Heart left ventricle (tissue), 16 donors: ENCODE results near the gene GSPT1. TPM values are rescaled to one million over a fixed set of nuclear protein-coding genes. Genes with fewer than 3 reads are reported as not detected.

Experiments
- ATAC-seq, 4 donors: fragments of 200-7000 bp; cut with Tn5 transposase; one replicate each; pipeline ENCODE4 v1.9.1; 2020 to 2022; ENCODE audit warnings: moderate library complexity in 4 of 4, mild to moderate bottlenecking in 3 of 4, moderate number of reproducible peaks in 1 of 4
- DNase-seq, 5 donors: peaks; one replicate each; pipeline ENCODE4 v3.0.0-alpha.2; 2020
- H3K27ac ChIP-seq, 12 donors: fragments of 200-600 bp; sonication (generic) in 4 of 12; one replicate each; pipeline versions ENCODE4 v1.5.0 to v1.8.0; 2016 to 2022; ENCODE audit warnings: mild to moderate bottlenecking in 2 of 12
- H3K27me3 ChIP-seq, 9 donors: fragments of 200-600 bp; sonication (generic) in 2 of 9; one replicate each; pipeline versions ENCODE4 v1.5.1 to v1.8.0; 2016 to 2022; ENCODE audit warnings: mild to moderate bottlenecking in 3 of 9
- H3K36me3 ChIP-seq, 9 donors: fragments of 200-600 bp; sonication (generic) in 2 of 9; one replicate each; pipeline versions ENCODE4 v1.5.0 to v1.8.0; 2018 to 2022; ENCODE audit warnings: mild to moderate bottlenecking in 2 of 9
- H3K4me1 ChIP-seq, 12 donors: fragments of 200-600 bp; sonication (generic) in 4 of 12; one replicate each; pipeline versions ENCODE4 v1.5.0 to v1.8.0; 2016 to 2022; ENCODE audit warnings: mild to moderate bottlenecking in 3 of 12
- H3K4me3 ChIP-seq, 12 donors: fragments of 200-600 bp; sonication (generic) in 4 of 12; one replicate each; pipeline versions ENCODE4 v1.5.0 to v1.8.0; 2017 to 2022; ENCODE audit warnings: mild to moderate bottlenecking in 9 of 12, moderate library complexity in 4 of 12
- H3K9me3 ChIP-seq, 12 donors: fragments of 200-600 bp; sonication (generic) in 4 of 12; one replicate each; pipeline versions ENCODE4 v1.5.0 to v1.8.0; 2016 to 2022; ENCODE audit warnings: mild to moderate bottlenecking in 1 of 12
- POLR2A ChIP-seq, 2 donors: fragments of 450-650 bp; IDR thresholded peaks; one replicate each; pipeline ENCODE4 v1.6.1; 2017; ENCODE audit warnings: antibody characterized with exemption in 2 of 2, mild to moderate bottlenecking in 2 of 2, moderate library complexity in 2 of 2
- WGBS, 4 donors: extraction: QIAGEN DNeasy Blood & Tissue Kit in 2 of 4; methylation state at CpG; one replicate each; pipeline versions ENCODE4 v1.1.5 to v1.1.7; 2013 to 2018; 5-methylcytosine and 5-hydroxymethylcytosine counted together
- intact Hi-C, 10 donors: fragments of 100-400 bp; cut with DNase I; formaldehyde crosslinking; loops; one replicate each; pipeline versions ENCODE4 v1.11.1 to v1.14.2; 2022
- polyA plus RNA-seq, 2 donors: library from polyadenylated mRNA; stranded (reverse); fragments of 200-250 nt; gene quantifications; one replicate each; pipeline ENCODE4 v1.2.3, GENCODE V29; 2013
- total RNA-seq, 9 donors: library from RNA; depleted of rRNA in 2 of 9; stranded (reverse); fragments of >200 nt in 2 of 9; fragmentation: NEBNext Ultra II Directional in 3 of 9; extraction: Animal tissue kit (Norgen Biotek cat#: 25700) in 3 of 9; gene quantifications; one replicate each; pipeline versions ENCODE4 v1.1.0 to v1.2.4, GENCODE V29; 2016 to 2023
- TF ChIP-seq, protein P1 (sequence below), 12 donors: fragments of 200-600 bp; sonication (generic) in 4 of 12; IDR thresholded peaks; one replicate each; pipeline versions ENCODE4 v1.5.0 to v1.8.0; 2018 to 2022; ENCODE audit warnings: antibody characterized with exemption in 12 of 12, mild to moderate bottlenecking in 5 of 12
- donor health status: ischemic (EF 13 %, LVEDD 7.1; RV severe dilation, severe dysfunction).
- donor health status: healthy with polysubstance abuse.
- donor health status: DM: no; HTN: yes; CAD: no.
- donor health status: DM: no; HTN: no; CAD: no.
- donor health status: ischemic (EF 25% LVEDD 6.9; RV normal size, moderate dysfunction).
- donor health status: ischemic (EF 25% LVEDD 5.7; RV mildly dilated, moderate dysfunction).
- donor health status: healthy.
- donor health status: DM: yes; HTN: yes; CAD: no.
- donor health status: ischemic (EF 35%, LVEDD 5.7; RV mildly dilated, moderate dysfunction).
- donor health status: nonischemic (EF 11% LVEDD 7.7; RV severe dilation, severe dysfunction).
- donor health status: DM: yes; HTN: yes; CAD: no.
- donor health status: PGD.
- donor health status: ischemic (EF 29% LVEDD 5.4; RV normal size, mild dysfunction).
- donor health status: nonischemic (EF 23%, LVEDD 6.1; RV moderate dilation, normal function).

The GSPT1 gene
- total and polyA plus RNA-seq, 11 donors = 16.3 to 131 (median 91.1) TPM

DNA sequence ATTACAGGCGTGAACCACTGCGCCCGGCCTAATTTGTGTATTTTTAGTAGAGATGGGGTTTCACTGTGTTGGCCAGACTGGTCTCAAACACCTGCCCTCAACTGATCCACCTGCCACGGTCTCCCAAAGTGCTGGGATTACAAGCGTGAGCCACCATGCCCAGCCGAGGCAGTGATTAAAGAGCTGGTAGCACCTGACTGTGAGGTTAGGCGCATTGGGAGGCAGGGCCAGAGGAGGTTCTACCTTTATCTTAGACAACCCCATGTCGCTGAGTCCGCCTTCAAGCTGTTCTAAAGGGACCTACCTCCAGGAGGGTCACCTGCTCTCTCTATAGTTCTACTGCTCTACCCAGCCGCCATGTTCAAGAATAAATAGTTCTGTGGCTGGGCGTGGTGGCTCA lies 72.5 kb downstream of the GSPT1 start:
- TF ChIP-seq, protein P1, sequence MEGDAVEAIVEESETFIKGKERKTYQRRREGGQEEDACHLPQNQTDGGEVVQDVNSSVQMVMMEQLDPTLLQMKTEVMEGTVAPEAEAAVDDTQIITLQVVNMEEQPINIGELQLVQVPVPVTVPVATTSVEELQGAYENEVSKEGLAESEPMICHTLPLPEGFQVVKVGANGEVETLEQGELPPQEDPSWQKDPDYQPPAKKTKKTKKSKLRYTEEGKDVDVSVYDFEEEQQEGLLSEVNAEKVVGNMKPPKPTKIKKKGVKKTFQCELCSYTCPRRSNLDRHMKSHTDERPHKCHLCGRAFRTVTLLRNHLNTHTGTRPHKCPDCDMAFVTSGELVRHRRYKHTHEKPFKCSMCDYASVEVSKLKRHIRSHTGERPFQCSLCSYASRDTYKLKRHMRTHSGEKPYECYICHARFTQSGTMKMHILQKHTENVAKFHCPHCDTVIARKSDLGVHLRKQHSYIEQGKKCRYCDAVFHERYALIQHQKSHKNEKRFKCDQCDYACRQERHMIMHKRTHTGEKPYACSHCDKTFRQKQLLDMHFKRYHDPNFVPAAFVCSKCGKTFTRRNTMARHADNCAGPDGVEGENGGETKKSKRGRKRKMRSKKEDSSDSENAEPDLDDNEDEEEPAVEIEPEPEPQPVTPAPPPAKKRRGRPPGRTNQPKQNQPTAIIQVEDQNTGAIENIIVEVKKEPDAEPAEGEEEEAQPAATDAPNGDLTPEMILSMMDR (IDR thresholded peaks at IDR 0.05) = no peak
- no peak for TF ChIP-seq POLR2A (IDR thresholded peaks at IDR 0.05)
- intact Hi-C loops = loop anchor here in 1 of 10 donors (10.0 kb wide), 1 partner anchor 98 kb away; the partner anchor contains the start of gene TXNDC11
- no peaks in the 10 kb centered on the region for H3K9me3 ChIP-seq
- no peak overlapping the region for H3K27ac ChIP-seq
- peaks cover 2 to 100% (median 99%) of the 10 kb centered on the region in 9 donors for H3K36me3 ChIP-seq
- H3K4me3 ChIP-seq = no peak overlapping the region
- no peaks in the 10 kb centered on the region for H3K27me3 ChIP-seq
- ATAC-seq (no peak), DNase-seq (no peak)
- 96 to 100% (median 97%) methylated on average over 6 to 11 of the region's 11 CpGs for WGBS, 4 donors
- H3K4me1 ChIP-seq = peaks cover 0 to under 1% (median 0%) of the 10 kb centered on the region in 12 donors

DNA sequence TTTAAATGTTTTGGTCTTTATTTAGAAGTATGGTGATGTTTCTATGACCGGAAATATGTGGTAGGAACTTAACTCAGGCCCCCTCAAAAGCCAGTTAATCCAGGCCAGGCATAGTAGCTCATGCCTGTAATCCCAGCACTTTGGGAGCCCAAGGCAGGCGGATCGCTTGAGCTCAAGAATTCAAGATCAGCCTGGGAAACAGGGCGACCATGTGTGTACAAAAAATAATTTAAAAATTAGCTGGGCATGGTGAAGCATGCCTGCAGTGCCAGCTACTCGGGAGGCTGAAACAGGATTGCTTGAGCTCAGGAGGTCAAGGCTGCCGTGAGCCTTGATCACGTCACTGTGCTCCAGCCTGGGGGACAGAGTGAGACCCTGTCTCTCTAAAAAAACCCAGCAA lies 74.7 kb downstream of the GSPT1 start:
- no peaks in the 10 kb centered on the region for H3K27me3 ChIP-seq
- no peak overlapping the region for H3K27ac ChIP-seq
- ATAC-seq (no peak), DNase-seq (no peak)
- H3K36me3 ChIP-seq = peaks cover 5 to 100% (median 99%) of the 10 kb centered on the region in 9 donors
- no peak overlapping the region for H3K4me3 ChIP-seq
- intact Hi-C loops = loop anchor here in 1 of 10 donors (10.0 kb wide), 1 partner anchor 96 kb away; the partner anchor contains the start of gene TXNDC11
- no peaks in the 10 kb centered on the region for H3K4me1 ChIP-seq
- 91 to 98% (median 95%) methylated on average over 7 of the region's 7 CpGs for WGBS, 4 donors
- TF ChIP-seq, protein P1 (IDR thresholded peaks at IDR 0.05) = no peak
- TF ChIP-seq POLR2A (IDR thresholded peaks at IDR 0.05) = no peak
- no peaks in the 10 kb centered on the region for H3K9me3 ChIP-seq

DNA sequence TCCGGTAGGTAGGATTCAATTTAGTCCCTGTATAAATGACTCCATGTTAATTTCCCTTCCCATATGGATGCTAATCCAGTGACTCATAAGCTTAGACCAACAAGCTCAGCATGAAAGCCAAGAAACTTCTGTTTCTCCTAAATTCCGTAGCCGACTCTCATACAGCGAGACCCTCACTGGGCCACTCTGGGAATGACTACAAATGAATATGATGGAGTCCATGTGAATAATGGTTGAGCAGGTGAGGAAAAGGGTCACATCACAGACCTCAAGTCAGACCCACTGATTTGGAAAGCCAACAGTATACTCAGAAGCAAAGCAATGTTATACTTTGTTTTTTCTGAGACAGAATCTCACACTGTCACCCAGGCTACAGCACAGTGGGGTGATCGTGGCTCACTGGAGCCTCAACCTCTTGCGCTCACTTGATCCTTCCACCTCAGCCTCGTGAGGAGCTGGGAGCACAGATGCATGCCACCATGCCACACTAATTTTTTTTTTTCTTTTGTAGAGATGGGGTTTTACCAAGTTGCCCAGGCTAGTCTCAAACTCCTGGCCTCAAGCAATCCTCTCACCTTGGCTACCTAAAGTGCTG lies 79.0 kb downstream of the GSPT1 start:
- DNase-seq (no peak), ATAC-seq (no peak)

More for the DNA sequence above, 79.0 kb downstream of the GSPT1 start:
- H3K27me3 ChIP-seq = no peaks in the 10 kb centered on the region
- TF ChIP-seq, protein P1 (IDR thresholded peaks at IDR 0.05) = no peak
- no peak for TF ChIP-seq POLR2A (IDR thresholded peaks at IDR 0.05)
- H3K27ac ChIP-seq = no peak overlapping the region
- H3K4me3 ChIP-seq = no peak overlapping the region
- WGBS, 4 donors = 95 to 96% (median 95%) methylated on average over 7 of the region's 7 CpGs
- no peaks in the 10 kb centered on the region for H3K9me3 ChIP-seq
- peaks cover 5 to 61% (median 58%) of the 10 kb centered on the region in 9 donors for H3K36me3 ChIP-seq
- intact Hi-C loops = loop anchor here in 1 of 10 donors (10.0 kb wide), 1 partner anchor 72 kb away; no protein-coding TSS in a partner anchor
- peaks cover 0 to 13% (median 0%) of the 10 kb centered on the region in 12 donors for H3K4me1 ChIP-seq
